ENCODE measurements around the gene CH25H.

The CH25H gene

GRCh38 chr10:89228962-89229361, 21.8 kb upstream of the CH25H start:
- no peak for TF ChIP-seq CTCF (IDR thresholded peaks at IDR 0.05; ENCODE audit: insufficient read depth, low read depth, low read length, missing control alignments)
- no peak overlapping the region for H3K4me3 ChIP-seq (ENCODE audit: low read length)
- no peak for DNase-seq (ENCODE audit: low read depth)

DNA sequence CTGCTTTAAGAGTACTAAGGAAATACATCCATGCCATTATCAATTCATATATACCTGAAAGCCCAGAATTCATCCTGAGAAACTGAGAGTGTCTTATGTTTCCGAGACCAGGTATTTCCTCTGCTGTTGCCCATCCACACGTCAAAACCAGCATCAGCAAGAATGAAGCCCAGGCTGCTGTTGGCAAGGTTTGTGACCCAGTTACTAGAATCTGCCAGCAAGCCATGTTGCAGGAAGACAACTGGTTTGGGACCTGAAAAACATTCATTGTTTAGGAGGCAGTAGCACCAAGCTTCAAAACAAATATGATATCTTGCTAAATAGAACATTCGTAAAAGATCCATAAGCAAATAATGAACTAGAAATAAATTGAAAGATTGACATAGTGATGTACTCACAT, 21.0 kb upstream of the CH25H start:
- no peak overlapping the region for H3K4me3 ChIP-seq (ENCODE audit: low read length)
- no peak for DNase-seq (ENCODE audit: low read depth)
- no peak for TF ChIP-seq CTCF (IDR thresholded peaks at IDR 0.05; ENCODE audit: insufficient read depth, low read depth, low read length, missing control alignments)

DNA sequence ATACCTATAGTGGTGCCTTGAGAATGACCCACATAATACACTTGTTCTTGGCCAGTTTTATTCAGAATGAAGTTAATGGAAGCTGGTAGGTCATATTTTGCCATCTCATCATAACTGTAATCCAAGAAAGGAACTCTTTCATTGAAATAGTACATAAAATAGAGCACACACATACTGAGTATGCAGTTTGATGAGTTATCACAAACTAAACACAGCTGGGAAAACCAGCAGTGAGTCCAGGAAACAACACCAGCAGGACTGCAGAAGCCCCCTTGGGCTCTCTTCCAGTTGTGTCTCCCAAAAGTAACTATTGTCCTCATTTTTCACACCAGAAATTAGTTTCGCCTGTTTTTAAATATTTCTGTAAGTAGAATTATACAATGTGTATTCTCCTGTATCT, 19.8 kb upstream of the CH25H start:
- H3K4me3 ChIP-seq (ENCODE audit: low read length), result no peak overlapping the region
- no peak for TF ChIP-seq CTCF (IDR thresholded peaks at IDR 0.05; ENCODE audit: insufficient read depth, low read depth, low read length, missing control alignments)
- no peak for DNase-seq (ENCODE audit: low read depth)

GRCh38 chr10:89224739-89225443, 17.8 kb upstream of the CH25H start:
- peak; percentile 37 for TF ChIP-seq CTCF (IDR thresholded peaks at IDR 0.05; ENCODE audit: insufficient read depth, low read depth, low read length, missing control alignments)
- no peak for DNase-seq (ENCODE audit: low read depth)
- H3K4me3 ChIP-seq (ENCODE audit: low read length), result no peak overlapping the region

GRCh38 chr10:89221919-89222318, 14.8 kb upstream of the CH25H start:
- TF ChIP-seq CTCF (IDR thresholded peaks at IDR 0.05; ENCODE audit: insufficient read depth, low read depth, low read length, missing control alignments), result no peak
- no peak overlapping the region for H3K4me3 ChIP-seq (ENCODE audit: low read length)
- no peak for DNase-seq (ENCODE audit: low read depth)

DNA sequence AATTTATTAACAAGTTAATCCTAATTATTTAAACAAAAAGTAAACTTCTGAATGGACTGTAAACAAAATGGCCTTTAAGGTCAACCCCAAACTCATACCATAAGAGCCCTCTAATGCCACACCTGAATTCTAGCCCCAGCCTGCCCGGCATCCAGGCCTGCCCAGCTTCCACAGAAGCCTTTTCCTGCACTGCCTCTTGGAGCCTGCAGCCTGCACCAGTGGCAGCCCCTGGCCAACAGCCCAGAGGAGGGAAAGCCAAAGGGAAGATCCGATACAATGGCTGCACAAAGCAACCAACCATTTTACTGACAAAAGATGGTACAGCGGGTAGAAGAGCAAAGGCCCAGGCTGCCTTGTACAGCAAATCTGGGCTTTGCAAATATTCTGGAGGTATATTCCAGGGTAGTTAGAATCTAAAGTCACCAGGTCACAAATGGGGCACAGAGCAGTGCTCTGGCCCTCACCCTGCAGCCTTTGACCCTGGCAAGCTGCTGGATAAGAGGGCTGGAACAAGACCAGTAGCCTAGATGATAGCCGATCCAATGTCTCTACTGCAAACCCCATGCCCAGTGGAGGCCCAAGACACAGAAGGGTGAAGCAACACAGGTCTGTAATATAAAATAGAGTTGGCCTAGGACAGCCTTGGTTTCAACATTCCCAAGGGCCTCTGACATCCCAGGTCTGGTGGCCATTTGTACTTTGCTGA, 12.5 kb upstream of the CH25H start:
- TF ChIP-seq CTCF (IDR thresholded peaks at IDR 0.05; ENCODE audit: insufficient read depth, low read depth, low read length, missing control alignments), result no peak
- DNase-seq (ENCODE audit: low read depth), result peak; percentile 18
- H3K4me3 ChIP-seq (ENCODE audit: low read length), result no peak overlapping the region
